ENCODE data around the gene PEX5L.

The PEX5L gene

GRCh38 chr3:179932674-179933073 is 104.1 kb downstream of the PEX5L start:
- Histone ChIP-seq H3K79me2 (ENCODE audit: low read length) (no peaks in the 10 kb centered on the region), H3F3A (ENCODE audit: insufficient read depth, low read length) (no peaks in the 10 kb centered on the region)

GRCh38 chr3:179929091-179929529 is 107.6 kb downstream of the PEX5L start:
- H3K4me2 ChIP-seq (ENCODE audit: low read depth, low read length), result no peak overlapping the region

More at GRCh38 chr3:179932674-179933073, 104.1 kb downstream of the PEX5L start:
- DNase-seq, result no peak
- Histone ChIP-seq H3K36me3 (replicated peaks; ENCODE audit: insufficient read depth, low read length) (no peaks in the 10 kb centered on the region), H3K27ac (ENCODE audit: low read length) (no peak overlapping the region), H3K4me1 (ENCODE audit: low read length) (no peaks in the 10 kb centered on the region), H3K27me3 (replicated peaks; ENCODE audit: insufficient read depth, low read length) (no peaks in the 10 kb centered on the region), H3K4me3 (ENCODE audit: low read length) (no peak overlapping the region), H2AFZ (ENCODE audit: low read length) (no peak overlapping the region), H4K20me1 (ENCODE audit: insufficient read depth, low read length) (no peaks in the 10 kb centered on the region), H3K9me2 (replicated peaks; ENCODE audit: insufficient read depth, low read length) (no peaks in the 10 kb centered on the region), H3K9me3 (replicated peaks; ENCODE audit: insufficient read depth, low read length) (no peaks in the 10 kb centered on the region), H3K9ac (ENCODE audit: low read length) (no peak overlapping the region), H3K4me2 (ENCODE audit: low read depth, low read length) (no peak overlapping the region)
- TF ChIP-seq EZH2phosphoT487 (IDR thresholded peaks at IDR 0.05; ENCODE audit: low read length) (no peak), CTCF (IDR thresholded peaks at IDR 0.05; ENCODE audit: low read length) (no peak), EZH2 (optimal IDR thresholded peaks at IDR 0.05; ENCODE audit: low read depth, low read length) (no peak)

GRCh38 chr3:179927191-179927590 is 109.5 kb downstream of the PEX5L start:
- H3K9me2 ChIP-seq (replicated peaks; ENCODE audit: insufficient read depth, low read length), result no peaks in the 10 kb centered on the region
- DNase-seq, result no peak
- no peaks in the 10 kb centered on the region for H3F3A ChIP-seq (ENCODE audit: insufficient read depth, low read length)
- TF ChIP-seq EZH2 (optimal IDR thresholded peaks at IDR 0.05; ENCODE audit: low read depth, low read length) (no peak), EZH2phosphoT487 (IDR thresholded peaks at IDR 0.05; ENCODE audit: low read length) (no peak), CTCF (IDR thresholded peaks at IDR 0.05; ENCODE audit: low read length) (no peak)
- H3K9me3 ChIP-seq (replicated peaks; ENCODE audit: insufficient read depth, low read length), result no peaks in the 10 kb centered on the region
- H3K27ac ChIP-seq (ENCODE audit: low read length), result no peak overlapping the region
- H3K79me2 ChIP-seq (ENCODE audit: low read length), result no peaks in the 10 kb centered on the region
- H3K4me3 ChIP-seq (ENCODE audit: low read length), result no peak overlapping the region
- H3K4me1 ChIP-seq (ENCODE audit: low read length), result no peaks in the 10 kb centered on the region
- no peaks in the 10 kb centered on the region for H3K27me3 ChIP-seq (replicated peaks; ENCODE audit: insufficient read depth, low read length)
- H3K36me3 ChIP-seq (replicated peaks; ENCODE audit: insufficient read depth, low read length), result no peaks in the 10 kb centered on the region
- H2AFZ ChIP-seq (ENCODE audit: low read length), result no peak overlapping the region
- no peaks in the 10 kb centered on the region for H4K20me1 ChIP-seq (ENCODE audit: insufficient read depth, low read length)
- no peak overlapping the region for H3K4me2 ChIP-seq (ENCODE audit: low read depth, low read length)
- no peak overlapping the region for H3K9ac ChIP-seq (ENCODE audit: low read length)

More at GRCh38 chr3:179929091-179929529, 107.6 kb downstream of the PEX5L start:
- Histone ChIP-seq H3K27me3 (replicated peaks; ENCODE audit: insufficient read depth, low read length) (no peaks in the 10 kb centered on the region), H3K9me3 (replicated peaks; ENCODE audit: insufficient read depth, low read length) (no peaks in the 10 kb centered on the region), H4K20me1 (ENCODE audit: insufficient read depth, low read length) (no peaks in the 10 kb centered on the region), H3K4me1 (ENCODE audit: low read length) (no peaks in the 10 kb centered on the region), H3K36me3 (replicated peaks; ENCODE audit: insufficient read depth, low read length) (no peaks in the 10 kb centered on the region), H3K79me2 (ENCODE audit: low read length) (no peaks in the 10 kb centered on the region), H3K9me2 (replicated peaks; ENCODE audit: insufficient read depth, low read length) (no peaks in the 10 kb centered on the region), H3K9ac (ENCODE audit: low read length) (no peak overlapping the region), H2AFZ (ENCODE audit: low read length) (no peak overlapping the region), H3F3A (ENCODE audit: insufficient read depth, low read length) (no peaks in the 10 kb centered on the region), H3K27ac (ENCODE audit: low read length) (no peak overlapping the region), H3K4me3 (ENCODE audit: low read length) (no peak overlapping the region)
- TF ChIP-seq EZH2phosphoT487 (IDR thresholded peaks at IDR 0.05; ENCODE audit: low read length), result no peak
- TF ChIP-seq CTCF (IDR thresholded peaks at IDR 0.05; ENCODE audit: low read length), result peak; percentile 95
- no peak for TF ChIP-seq EZH2 (optimal IDR thresholded peaks at IDR 0.05; ENCODE audit: low read depth, low read length)
- DNase-seq, result peak; percentile 63

Measured in MM.1S (cell line).